Stimulated activated CD4-positive, alpha-beta T cell treated with anti-CD3 and anti-CD28 coated beads, Interleukin-4, amount 100 ng/mL, for 48 hours (primary cell): ENCODE results near the gene CNTN1.

Source experiments
- DNase-seq, 2 donors: peaks; one replicate each; pipeline ENCODE4 v3.0.0-alpha.2; 2020; ENCODE audit warnings: low read depth in 2 of 2

The CNTN1 gene

GRCh38 chr12:41106315-41106714 lies 414.1 kb downstream of the CNTN1 start:
- no peak for DNase-seq

GRCh38 chr12:41108032-41108431 lies 415.8 kb downstream of the CNTN1 start:
- DNase-seq, result no peak

DNA sequence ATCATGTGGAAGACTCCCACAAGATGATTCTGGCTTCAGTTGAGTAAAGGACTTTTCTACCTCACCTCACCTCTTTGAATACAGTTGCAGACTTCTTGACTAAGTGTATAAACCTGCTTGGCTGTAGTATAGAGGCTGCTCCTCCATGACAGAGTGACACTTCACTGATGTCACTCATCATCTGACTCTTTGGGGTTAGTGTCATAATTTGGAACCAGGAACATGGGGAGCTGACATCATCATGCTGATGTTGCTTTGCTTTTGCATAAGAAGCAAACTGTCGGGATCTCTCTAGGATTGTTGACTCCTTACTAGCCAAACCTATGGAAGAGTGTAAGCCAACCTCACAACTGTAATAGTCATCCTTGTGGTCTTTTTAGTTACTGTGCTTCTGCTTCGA lies 420.7 kb downstream of the CNTN1 start:
- DNase-seq, result no peak

GRCh38 chr12:41120211-41120610 lies 428.0 kb downstream of the CNTN1 start:
- DNase-seq, result no peak

DNA sequence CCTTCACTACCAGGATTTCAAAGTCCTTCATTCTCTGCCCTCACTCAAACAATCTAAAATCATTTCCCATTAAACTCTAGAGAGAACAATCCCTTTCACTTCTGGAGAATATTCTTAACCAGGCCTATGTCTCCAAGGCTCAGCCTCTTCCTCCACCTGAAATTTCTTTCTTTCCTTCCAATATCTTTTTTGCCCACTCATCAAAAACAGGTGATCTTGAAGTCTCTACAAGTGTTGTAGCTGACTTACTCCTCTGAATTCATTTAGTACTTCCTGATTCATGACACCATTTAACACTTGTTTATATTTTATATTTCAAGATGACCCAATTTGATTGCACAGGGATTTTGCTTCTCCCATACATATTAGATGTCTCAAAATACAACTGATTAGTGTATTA lies 429.1 kb downstream of the CNTN1 start:
- no peak for DNase-seq
